Suppressor macrophage treated with lipopolysaccharide for 1 hour (primary cell): ENCODE measurements around the gene LRRTM4.

ENCODE experiments used
- DNase-seq, 3 donors: peaks; one replicate each; pipeline ENCODE4 v3.0.0-alpha.2; 2020 to 2022

The LRRTM4 gene

DNA sequence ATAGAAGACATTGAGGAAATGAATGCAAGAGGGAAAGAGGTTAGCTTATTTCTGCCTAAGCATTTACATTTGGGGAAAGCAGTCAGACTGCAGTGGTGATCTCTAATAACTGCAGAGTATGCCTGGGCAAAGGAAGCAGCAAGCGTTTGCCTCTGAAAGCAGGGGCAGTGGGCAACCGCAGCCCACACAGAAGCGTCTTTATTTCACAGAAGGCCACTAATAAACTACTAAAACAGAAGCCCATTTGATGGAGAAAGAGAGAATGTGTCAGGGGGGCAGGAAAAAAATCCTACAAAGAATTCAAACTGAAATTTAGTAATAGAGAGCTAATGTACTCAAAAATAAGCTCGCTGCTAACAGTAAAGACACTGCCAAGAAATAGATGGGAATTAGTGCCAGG lies 53.1 kb downstream of the LRRTM4 start:
- no peak for DNase-seq

DNA sequence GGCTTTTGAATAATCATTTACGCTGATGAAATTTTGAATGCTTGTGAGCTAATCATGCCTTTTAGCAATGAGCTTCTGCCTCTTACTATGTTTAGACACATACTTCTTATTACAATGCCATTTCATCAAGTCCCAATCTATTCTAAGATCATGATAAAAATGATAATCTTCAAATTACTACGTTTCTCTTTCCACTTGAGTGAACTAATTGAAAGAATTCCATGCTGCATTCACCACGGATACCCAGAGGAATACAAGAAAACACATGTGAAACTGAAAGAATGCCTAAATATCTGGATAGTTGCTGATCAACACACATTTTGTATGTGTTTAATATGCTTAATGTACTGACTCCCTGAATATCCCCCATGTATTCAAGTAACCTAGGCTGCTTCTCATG lies 62.3 kb downstream of the LRRTM4 start:
- DNase-seq: no peak

DNA sequence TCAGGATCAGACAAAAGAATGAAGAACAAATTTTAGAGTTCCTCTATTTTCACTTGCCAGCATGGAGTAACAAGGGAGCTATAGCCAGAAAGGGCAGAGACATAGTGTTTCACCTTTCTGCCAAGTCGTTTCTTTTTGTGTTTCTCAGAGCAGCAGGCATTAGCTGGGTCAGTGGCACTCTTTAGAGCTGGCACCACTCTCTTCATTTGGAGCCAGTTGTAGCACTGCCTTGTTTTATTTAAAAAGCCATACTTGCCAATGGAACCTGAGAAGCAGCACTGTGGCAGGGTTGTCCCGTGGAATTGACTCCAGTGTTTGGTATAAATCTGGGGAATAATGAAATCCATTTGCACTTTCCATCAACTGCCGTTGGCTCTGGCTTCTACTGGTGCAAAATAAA lies 64.0 kb downstream of the LRRTM4 start:
- DNase-seq: no peak

- no peak for DNase-seq
Measured at GRCh38 chr2:77457665-77458064, 64.5 kb downstream of the LRRTM4 start.

DNA sequence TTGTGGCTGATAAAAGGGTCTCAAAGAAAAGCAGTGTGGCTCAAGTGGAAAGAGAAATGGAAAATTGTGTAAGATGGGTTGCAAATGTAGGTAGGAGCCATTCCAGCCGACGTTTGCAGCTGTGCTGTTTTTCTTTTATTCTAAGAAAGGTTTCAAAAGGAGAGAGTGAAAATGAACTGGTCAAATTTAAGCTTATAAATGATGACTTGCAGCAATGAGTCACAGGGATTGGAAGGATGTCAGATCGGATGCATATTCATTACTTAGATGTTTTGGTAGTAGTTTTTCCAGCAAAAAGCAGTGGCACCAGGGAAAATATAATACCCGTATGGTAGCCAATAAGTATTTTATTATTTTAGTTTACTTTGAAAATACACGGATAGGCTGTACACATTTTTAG lies 79.1 kb downstream of the LRRTM4 start:
- DNase-seq: no peak

GRCh38 chr2:77434880-77435279 lies 87.3 kb downstream of the LRRTM4 start:
- DNase-seq: no peak

DNA sequence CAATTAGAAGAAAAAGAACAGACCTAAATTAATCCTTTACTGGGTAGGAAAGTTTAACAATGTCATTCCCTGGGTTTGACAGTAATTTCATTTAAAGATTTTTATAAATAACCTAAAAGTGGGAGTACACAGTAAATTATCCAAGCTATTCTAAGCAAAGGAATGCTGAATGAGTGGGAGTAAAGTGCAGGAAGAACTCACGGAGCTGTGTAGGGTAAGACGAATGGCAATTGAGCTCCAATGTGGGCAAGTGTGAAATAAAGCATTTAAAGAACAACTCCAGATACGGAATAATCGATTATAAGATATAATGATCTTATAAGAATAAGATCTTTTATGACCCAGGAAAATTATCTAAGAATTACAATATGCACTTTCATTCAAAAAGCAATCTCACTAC lies 93.2 kb downstream of the LRRTM4 start:
- no peak for DNase-seq

- no peak for DNase-seq
Measured at GRCh38 chr2:77421971-77422370, 100.2 kb downstream of the LRRTM4 start.

DNA sequence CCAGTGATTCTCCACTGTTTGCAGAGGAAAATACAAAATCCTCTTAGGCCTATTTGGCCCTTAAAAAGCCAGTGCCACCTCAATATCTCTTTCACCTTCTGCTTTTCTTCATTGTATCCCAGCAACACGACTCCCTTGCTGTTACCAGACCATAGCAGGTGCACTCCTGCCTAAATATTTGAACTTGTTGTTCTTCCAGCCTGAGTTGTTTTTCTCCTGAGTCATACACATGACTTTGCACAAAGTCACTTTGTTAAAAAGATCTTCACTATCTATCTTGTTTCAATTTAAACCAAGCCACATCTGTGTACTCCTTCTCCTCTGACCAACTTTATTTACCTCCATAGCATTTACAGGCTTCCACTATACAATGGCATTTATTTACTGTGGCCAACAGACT lies 103.6 kb downstream of the LRRTM4 start:
- no peak for DNase-seq

GRCh38 chr2:77404189-77404588 lies 118.0 kb downstream of the LRRTM4 start:
- DNase-seq: no peak

GRCh38 chr2:77398970-77399600 lies 123.1 kb downstream of the LRRTM4 start:
- DNase-seq: no peak

GRCh38 chr2:77397763-77398162 lies 124.4 kb downstream of the LRRTM4 start:
- DNase-seq: no peak

GRCh38 chr2:77395011-77395410 lies 127.2 kb downstream of the LRRTM4 start:
- DNase-seq: no peak

GRCh38 chr2:77391119-77391518 lies 131.1 kb downstream of the LRRTM4 start:
- no peak for DNase-seq

- DNase-seq: no peak
Measured at GRCh38 chr2:77387324-77387723, 134.9 kb downstream of the LRRTM4 start.

DNA sequence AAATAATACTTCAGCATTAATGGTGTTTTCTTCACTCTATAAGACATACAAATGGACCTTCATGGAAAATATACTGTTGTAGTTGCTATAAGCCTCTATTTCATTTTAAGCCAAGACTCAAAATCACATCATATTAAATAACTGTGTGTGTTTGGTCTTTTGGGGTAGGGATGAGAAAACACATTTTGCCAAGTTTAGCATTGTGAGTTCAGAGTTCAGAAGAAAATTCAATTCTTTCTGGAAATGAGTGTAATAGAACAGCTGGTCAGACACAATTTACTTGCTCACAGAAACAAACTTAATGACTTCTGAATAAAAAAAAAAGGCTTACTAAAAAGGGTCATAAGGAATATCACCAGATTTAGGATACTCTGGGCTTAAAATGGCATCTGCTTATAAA lies 149.5 kb downstream of the LRRTM4 start:
- no peak for DNase-seq

GRCh38 chr2:77370511-77370910 lies 151.7 kb downstream of the LRRTM4 start:
- DNase-seq: no peak

- no peak for DNase-seq
Measured at GRCh38 chr2:77363277-77363676, 158.9 kb downstream of the LRRTM4 start.

- no peak for DNase-seq
Measured at GRCh38 chr2:77348821-77349220, 173.4 kb downstream of the LRRTM4 start.

- no peak for DNase-seq
Measured at GRCh38 chr2:77336013-77336412, 186.2 kb downstream of the LRRTM4 start.

DNA sequence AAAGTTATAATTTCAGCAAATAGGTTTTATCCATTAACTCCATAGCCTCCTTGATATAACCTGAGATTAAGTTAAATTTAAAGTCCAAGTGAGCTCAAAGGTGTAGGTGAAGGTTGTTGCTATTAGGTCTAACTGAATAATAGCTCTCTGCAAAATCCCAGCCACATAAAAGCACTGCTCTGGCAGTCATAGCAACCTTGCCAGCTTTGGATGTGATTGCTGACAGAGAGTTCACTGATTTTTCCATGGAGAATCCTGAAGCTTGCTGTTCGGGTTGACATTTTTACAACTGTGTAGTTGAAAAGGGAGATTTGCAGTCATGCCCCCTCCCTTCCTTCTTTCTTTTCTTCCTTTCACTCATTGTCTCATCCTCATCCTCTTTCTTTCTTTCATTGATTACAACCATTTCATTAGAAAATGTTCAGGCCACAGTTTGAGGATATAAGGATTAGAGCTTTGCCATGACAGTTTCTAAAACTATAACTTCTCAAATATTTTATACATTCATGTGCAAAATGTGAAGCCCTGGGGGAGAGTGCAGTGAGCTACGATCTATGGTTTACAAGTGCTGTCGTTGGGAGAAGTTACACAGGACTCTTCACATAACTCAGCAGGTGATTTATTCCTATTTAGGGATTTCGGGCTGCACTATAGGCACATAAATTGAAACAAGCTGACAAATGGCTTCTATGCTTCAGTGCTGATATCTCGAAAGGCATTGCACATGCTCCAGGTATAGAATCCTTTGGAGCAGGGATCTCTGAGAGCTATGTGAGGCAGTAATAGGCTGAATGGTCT lies 193.8 kb downstream of the LRRTM4 start:
- DNase-seq: no peak

DNA sequence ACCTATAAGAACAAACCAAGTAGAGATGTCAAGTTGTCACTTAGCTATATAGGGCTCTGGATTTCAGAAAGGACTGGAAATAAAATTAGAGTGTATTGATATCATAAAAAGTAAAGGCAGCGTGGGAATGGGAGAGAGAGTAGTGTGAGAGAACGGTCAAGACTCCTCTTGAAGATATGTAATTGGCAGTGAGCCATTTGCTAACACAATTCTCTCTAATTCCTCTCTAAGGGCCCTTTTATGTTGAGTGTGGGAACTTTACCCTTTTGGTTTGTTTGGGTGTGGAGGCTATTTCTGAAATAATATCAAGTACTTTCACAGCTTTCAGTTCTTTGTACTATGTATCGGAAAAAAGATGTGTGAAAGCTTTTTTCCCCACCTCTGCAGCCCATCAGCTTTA lies 196.8 kb downstream of the LRRTM4 start:
- no peak for DNase-seq

DNA sequence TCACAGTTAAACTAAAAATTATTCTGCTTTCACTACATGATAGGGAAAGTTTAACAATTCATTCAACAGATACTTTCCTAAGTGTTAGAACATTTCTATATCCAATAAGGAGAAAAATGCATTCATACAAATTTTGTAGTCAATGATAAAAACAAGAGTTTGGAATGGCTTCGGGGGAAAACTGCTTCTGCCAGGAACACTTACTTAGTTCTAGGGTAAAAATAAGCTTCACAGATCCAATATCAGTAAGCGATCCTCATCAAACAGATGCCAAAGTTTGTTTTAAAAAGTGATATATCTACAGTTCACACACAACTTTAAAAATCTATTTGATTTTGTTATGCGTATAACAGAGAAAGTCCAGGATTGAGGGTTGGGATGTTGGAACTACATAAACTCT lies 199.7 kb downstream of the LRRTM4 start:
- DNase-seq: no peak

DNA sequence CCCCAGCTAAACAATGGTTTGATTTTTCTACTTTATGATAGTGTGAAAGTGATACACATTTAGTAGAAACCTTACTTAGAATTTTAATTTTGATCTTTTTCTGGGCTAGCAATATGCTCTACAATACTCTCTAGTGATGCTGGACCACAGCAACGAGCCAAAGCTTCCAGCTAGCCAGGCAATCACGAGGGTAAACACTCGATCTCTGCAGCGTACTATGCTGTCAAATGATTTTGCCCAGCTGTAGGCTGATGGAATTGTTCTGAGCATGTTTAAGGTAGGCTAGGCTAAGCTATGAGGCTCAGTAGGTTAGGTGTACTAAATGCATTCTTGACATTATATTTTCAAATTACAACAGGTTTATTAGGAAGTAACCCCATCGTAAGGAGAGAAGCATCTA lies 207.5 kb downstream of the LRRTM4 start:
- no peak for DNase-seq

GRCh38 chr2:77310416-77310815 lies 211.8 kb downstream of the LRRTM4 start:
- no peak for DNase-seq
